GM18951 (cell line): ENCODE results near the gene ATP6V0E1.

Source experiments
- POLR2A ChIP-seq: IDR thresholded peaks from 4 replicates; pipeline ENCODE4 v1.6.1; 2011; ENCODE audit warnings: mild to moderate bottlenecking; ENCODE audit not compliant: insufficient read length, insufficient read depth; ENCODE audit errors: extremely low read depth
- in situ Hi-C: fragments of 300-500 bp; cut with MboI; formaldehyde crosslinking; loops from one replicate; pipeline ENCODE4 v1.12.0; 2022; ENCODE audit warnings: low sequenced_read_pairs, mixed read lengths, inconsistent platforms; ENCODE audit not compliant: unreplicated experiment

ATP6V0E1 gene

DNA sequence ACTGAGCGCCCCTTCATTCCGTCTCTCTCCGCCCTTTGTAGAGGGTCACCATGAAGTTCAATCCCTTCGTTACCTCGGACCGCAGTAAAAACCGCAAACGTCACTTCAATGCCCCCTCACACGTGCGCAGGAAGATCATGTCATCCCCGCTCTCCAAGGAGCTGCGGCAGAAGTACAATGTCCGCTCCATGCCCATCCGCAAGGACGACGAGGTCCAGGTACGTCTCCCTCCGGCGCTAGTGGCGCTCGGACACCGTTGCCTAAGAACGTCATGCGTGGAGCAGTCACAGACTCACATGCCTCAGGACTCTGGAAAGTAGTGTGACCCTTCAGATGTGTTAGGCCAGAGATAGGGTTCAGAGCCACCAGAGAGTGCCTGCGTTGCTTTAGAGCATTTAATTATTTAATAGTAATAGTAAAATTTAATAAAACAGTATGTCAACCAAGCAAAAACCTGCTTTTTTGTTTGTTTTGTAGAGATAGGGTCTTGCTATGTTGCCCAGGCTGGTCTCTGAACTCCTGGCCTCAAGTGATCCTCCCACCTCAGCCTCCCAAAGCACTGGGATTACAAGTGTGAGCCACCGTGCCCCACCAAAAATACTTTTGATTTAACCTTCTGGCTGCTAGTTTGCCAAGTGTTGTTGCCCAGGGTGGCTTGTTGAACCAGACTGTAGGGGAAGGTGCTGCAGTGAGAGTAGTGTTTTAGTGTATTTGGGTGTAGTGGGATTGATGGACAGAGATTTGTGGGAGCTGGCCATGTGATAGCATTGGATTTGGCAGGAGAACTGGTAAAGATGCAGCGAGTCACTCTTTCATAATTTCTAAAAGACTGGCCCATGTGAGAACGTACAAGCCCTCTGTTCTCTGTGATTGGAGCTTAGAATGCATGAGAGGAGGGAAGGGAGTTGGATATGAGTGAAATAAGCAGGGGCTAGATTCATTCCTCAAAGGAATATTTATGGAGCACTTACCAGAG, 23.5 kb upstream of the ATP6V0E1 start:
- no peak for TF ChIP-seq POLR2A
- in situ Hi-C loops, result no loop called here

- in situ Hi-C loops, result no loop called here
- TF ChIP-seq POLR2A, result no peak
These were observed 13.7 kb upstream of the ATP6V0E1 start for GRCh38 chr5:172969921-172970320.

DNA sequence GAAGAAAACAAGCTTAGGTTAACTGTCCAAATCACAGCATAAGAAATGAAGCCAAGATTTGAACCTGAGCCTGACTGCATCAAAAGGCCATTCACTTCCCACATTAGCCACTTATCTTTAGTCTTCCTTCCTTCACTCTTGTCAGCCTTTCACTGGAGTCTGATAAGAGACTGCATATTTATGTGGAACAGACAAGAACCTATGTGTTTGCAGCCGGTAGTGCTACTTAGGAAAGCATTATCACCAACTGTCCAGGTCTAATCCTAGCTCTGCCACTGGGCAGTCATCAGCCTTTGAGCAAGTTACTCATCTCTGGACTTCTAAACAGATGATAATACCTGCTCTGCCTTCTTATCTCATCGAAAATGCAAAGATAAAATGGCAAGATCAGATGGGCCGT, 12.1 kb upstream of the ATP6V0E1 start:
- in situ Hi-C loops, result no loop called here
- no peak for TF ChIP-seq POLR2A

- no peak for TF ChIP-seq POLR2A
- in situ Hi-C loops, result no loop called here
These were observed 11.0 kb upstream of the ATP6V0E1 start for GRCh38 chr5:172972552-172972951.

GRCh38 chr5:172973127-172973916, 10.2 kb upstream of the ATP6V0E1 start:
- in situ Hi-C loops, result no loop called here
- TF ChIP-seq POLR2A, result no peak

DNA sequence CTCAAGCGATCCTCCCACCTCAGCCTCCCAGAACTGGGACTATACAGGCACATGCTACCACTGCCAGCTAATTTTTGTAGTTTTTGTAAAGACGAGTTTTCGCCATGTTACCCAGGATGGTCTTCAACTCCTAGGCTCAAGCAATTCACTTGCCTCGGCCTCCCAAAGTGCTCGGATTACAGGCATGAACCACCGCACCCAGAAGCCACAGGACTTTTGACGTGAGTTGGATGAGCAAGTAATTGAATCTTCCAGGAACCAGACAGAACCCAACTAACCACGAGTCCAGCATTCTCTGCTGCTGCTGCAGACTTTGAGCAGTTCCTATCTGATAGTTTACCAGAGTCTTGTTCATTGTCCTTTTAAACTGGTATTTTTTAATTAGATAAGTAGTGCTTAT, 9.6 kb upstream of the ATP6V0E1 start:
- in situ Hi-C loops, result no loop called here

DNA sequence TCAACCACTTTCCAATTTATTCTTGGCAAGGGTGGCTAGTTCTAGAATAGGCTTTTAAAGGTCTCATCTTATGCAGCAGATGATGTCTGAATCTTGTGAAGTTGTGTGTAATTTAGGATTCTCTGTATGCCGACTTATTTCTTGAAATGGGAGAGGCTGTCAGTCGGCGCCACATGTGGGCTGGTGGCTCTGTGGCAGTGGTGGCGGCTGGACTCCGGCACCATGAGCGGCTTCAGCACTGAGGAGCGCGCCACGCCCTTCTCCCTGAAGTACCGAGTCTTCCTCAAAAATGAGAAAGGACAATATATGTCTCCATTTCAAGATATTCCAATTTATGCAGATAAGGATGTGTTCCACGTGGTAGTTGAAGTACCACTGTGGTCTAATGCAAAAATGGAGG, 8.3 kb upstream of the ATP6V0E1 start:
- in situ Hi-C loops, result loop anchor here (25.0 kb wide), 1 partner anchor 362 kb away; the partner anchor contains the start of gene STC2
- no peak for TF ChIP-seq POLR2A

More for the DNA sequence above, 9.6 kb upstream of the ATP6V0E1 start:
- TF ChIP-seq POLR2A, result no peak

- no peak for TF ChIP-seq POLR2A
- in situ Hi-C loops, result loop anchor here (10.0 to 25.0 kb wide), 2 partner anchors 165 to 358 kb away; partner anchors contain the start of genes BNIP1 and STC2
These were observed 3.8 kb upstream of the ATP6V0E1 start for GRCh38 chr5:172979778-172980177.

DNA sequence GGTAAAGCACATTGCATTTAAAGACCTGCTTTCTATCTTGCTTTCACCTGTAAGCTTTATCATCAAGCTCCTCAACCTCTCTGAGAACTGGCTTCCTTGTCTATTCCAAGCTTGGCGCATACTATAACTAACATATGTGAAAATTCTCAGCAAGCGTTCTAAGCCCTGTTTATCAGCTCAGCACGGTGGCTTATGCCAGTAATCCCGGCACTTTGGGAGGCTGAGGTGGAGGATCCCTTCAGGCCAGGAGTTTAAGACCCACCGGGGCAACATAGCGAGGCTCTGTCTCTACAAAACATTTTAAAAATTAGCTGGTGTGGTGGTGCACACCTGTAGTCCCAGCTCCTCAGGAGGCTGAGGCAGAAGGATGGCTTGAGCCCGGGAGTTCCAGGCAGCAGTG, 1.6 kb upstream of the ATP6V0E1 start:
- no peak for TF ChIP-seq POLR2A
- in situ Hi-C loops, result loop anchor here (10.0 to 25.0 kb wide), 2 partner anchors 163 to 355 kb away; partner anchors contain the start of genes BNIP1 and STC2

- in situ Hi-C loops, result loop anchor here (10.0 to 25.0 kb wide), 2 partner anchors 160 to 353 kb away; partner anchors contain the start of genes BNIP1 and STC2
- TF ChIP-seq POLR2A, result no peak
These were observed 828 bp downstream of the ATP6V0E1 start for GRCh38 chr5:172984244-172984953.

DNA sequence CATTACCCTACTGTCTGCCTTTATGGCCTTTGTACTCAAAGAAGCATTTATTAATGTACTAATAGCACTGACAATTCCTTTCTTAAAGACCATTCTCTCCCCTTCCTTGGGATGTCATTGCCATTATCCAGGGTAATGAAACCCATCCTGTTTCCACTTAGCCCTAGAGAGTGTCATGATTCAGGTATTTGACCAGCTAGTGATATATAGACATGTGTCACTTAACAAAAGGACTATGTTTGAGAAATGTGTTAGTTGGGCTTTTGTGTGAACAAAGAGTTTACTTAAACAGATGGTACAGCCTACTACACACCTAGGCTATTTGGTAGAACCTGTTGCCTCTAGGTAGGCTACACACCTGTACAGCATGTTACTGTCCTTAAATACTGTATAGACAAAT, 2.0 kb downstream of the ATP6V0E1 start:
- in situ Hi-C loops, result loop anchor here (10.0 to 25.0 kb wide), 2 partner anchors 159 to 352 kb away; partner anchors contain the start of genes BNIP1 and STC2
- no peak for TF ChIP-seq POLR2A

GRCh38 chr5:172988276-172988675, 4.7 kb downstream of the ATP6V0E1 start:
- TF ChIP-seq POLR2A, result no peak
- in situ Hi-C loops, result loop anchor here (10.0 to 25.0 kb wide), 2 partner anchors 157 to 349 kb away; partner anchors contain the start of genes BNIP1 and STC2
